ENCODE results near the gene THEM5. TPM values are rescaled to one million over a fixed set of nuclear protein-coding genes. Genes with fewer than 3 reads are reported as not detected.

The THEM5 gene
- total RNA-seq, 1 experiment from 2014 or later: not detected

GRCh38 chr1:151811181-151811580 is 42.3 kb downstream of the THEM5 start:
- TF ChIP-seq, protein P1, sequence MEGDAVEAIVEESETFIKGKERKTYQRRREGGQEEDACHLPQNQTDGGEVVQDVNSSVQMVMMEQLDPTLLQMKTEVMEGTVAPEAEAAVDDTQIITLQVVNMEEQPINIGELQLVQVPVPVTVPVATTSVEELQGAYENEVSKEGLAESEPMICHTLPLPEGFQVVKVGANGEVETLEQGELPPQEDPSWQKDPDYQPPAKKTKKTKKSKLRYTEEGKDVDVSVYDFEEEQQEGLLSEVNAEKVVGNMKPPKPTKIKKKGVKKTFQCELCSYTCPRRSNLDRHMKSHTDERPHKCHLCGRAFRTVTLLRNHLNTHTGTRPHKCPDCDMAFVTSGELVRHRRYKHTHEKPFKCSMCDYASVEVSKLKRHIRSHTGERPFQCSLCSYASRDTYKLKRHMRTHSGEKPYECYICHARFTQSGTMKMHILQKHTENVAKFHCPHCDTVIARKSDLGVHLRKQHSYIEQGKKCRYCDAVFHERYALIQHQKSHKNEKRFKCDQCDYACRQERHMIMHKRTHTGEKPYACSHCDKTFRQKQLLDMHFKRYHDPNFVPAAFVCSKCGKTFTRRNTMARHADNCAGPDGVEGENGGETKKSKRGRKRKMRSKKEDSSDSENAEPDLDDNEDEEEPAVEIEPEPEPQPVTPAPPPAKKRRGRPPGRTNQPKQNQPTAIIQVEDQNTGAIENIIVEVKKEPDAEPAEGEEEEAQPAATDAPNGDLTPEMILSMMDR (IDR thresholded peaks at IDR 0.05; ENCODE audit: unreplicated experiment): no peak
- DNase-seq (ENCODE audit: unreplicated experiment): no peak
- Mint-ChIP-seq H3K9me3 (ENCODE audit: unreplicated experiment) (no peaks in the 10 kb centered on the region), H3K27ac (ENCODE audit: low read depth, unreplicated experiment) (peak overlapping the region; percentile 3), H3K4me1 (ENCODE audit: insufficient read depth, unreplicated experiment) (no peaks in the 10 kb centered on the region), H3K36me3 (ENCODE audit: insufficient read depth, unreplicated experiment) (no peaks in the 10 kb centered on the region), H3K27me3 (ENCODE audit: insufficient read depth, unreplicated experiment) (peaks cover 25% of the 10 kb centered on the region), H3K4me3 (ENCODE audit: unreplicated experiment) (no peak overlapping the region)
- no TSS peak for BruUV-seq (replicated peaks)
- CTCF ChIA-PET: interaction anchor here (0.6 to 1.6 kb wide), 6 partner anchors 13 to 470 kb away, joined by 3 to 6 read pairs (median 4); no protein-coding TSS in a partner anchor
- POLR2A ChIA-PET: interaction anchor here (0.7 to 1.5 kb wide), 3 partner anchors 9 to 37 kb away, joined by 3 to 7 read pairs (median 3); partner anchors contain the start of gene TDRKH
- intact Hi-C loops (cut with micrococcal nuclease): no loop called here

- H3K27me3 Mint-ChIP-seq (ENCODE audit: insufficient read depth, unreplicated experiment): peaks cover 36% of the 10 kb centered on the region
- no peaks in the 10 kb centered on the region for H3K9me3 Mint-ChIP-seq (ENCODE audit: unreplicated experiment)
- H3K4me3 Mint-ChIP-seq (ENCODE audit: unreplicated experiment): no peak overlapping the region
- CTCF ChIA-PET: interaction anchor here (0.6 kb wide), 1 partner anchor 38 kb away, joined by 5 read pairs; no protein-coding TSS in a partner anchor
- DNase-seq (ENCODE audit: unreplicated experiment): no peak
- H3K36me3 Mint-ChIP-seq (ENCODE audit: insufficient read depth, unreplicated experiment): no peaks in the 10 kb centered on the region
- intact Hi-C loops (cut with micrococcal nuclease): no loop called here
- POLR2A ChIA-PET: interaction anchor here (1.8 kb wide), 1 partner anchor 10 kb away, joined by 4 read pairs; no protein-coding TSS in a partner anchor
- TF ChIP-seq, protein P1 (IDR thresholded peaks at IDR 0.05; ENCODE audit: unreplicated experiment): no peak
- BruUV-seq (replicated peaks): no TSS peak
- H3K4me1 Mint-ChIP-seq (ENCODE audit: insufficient read depth, unreplicated experiment): no peaks in the 10 kb centered on the region
- no peak overlapping the region for H3K27ac Mint-ChIP-seq (ENCODE audit: low read depth, unreplicated experiment)
Observed at GRCh38 chr1:151809985-151810556, 43.4 kb downstream of the THEM5 start.

- DNase-seq (ENCODE audit: unreplicated experiment): no peak
- Mint-ChIP-seq H3K27me3 (ENCODE audit: insufficient read depth, unreplicated experiment) (peaks cover 42% of the 10 kb centered on the region), H3K9me3 (ENCODE audit: unreplicated experiment) (no peaks in the 10 kb centered on the region), H3K36me3 (ENCODE audit: insufficient read depth, unreplicated experiment) (no peaks in the 10 kb centered on the region), H3K27ac (ENCODE audit: low read depth, unreplicated experiment) (no peak overlapping the region), H3K4me1 (ENCODE audit: insufficient read depth, unreplicated experiment) (no peaks in the 10 kb centered on the region), H3K4me3 (ENCODE audit: unreplicated experiment) (no peak overlapping the region)
- BruUV-seq (replicated peaks): no TSS peak
- TF ChIP-seq, protein P1 (IDR thresholded peaks at IDR 0.05; ENCODE audit: unreplicated experiment): no peak
- ChIA-PET CTCF (interaction anchor here (1.3 kb wide), 1 partner anchor 23 kb away, joined by 7 read pairs; no protein-coding TSS in a partner anchor), POLR2A (interaction anchor here (1.8 kb wide), 1 partner anchor 11 kb away, joined by 4 read pairs; no protein-coding TSS in a partner anchor)
- intact Hi-C loops (cut with micrococcal nuclease): no loop called here
Observed at GRCh38 chr1:151809290-151809984, 44.1 kb downstream of the THEM5 start.

DNA sequence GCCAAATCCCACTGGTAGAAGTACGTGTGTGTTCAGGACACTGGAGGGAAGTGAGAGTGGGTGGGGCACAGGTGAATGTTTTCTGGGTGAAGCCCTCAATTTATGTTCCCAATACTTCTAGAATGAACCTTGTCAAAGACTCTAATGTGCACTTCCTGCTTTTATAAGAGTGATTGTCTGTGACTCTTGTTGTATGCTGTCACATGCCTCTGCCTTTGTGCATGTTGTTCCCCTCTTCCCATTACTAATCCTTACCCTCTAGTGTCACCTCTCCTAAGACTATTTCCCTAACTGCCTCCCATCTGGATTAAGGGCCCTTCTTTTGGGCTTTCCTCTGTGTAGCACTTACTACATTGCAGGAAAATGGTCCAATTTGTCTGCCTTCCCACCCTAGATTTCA is 45.7 kb downstream of the THEM5 start:
- CTCF ChIA-PET: interaction anchor here (1.3 to 2.1 kb wide), 2 partner anchors 25 to 29 kb away, joined by 5 to 7 read pairs; no protein-coding TSS in a partner anchor
- H3K27ac Mint-ChIP-seq (ENCODE audit: low read depth, unreplicated experiment): no peak overlapping the region
- DNase-seq (ENCODE audit: unreplicated experiment): no peak
- H3K4me1 Mint-ChIP-seq (ENCODE audit: insufficient read depth, unreplicated experiment): no peaks in the 10 kb centered on the region
- no peaks in the 10 kb centered on the region for H3K36me3 Mint-ChIP-seq (ENCODE audit: insufficient read depth, unreplicated experiment)
- TF ChIP-seq, protein P1 (IDR thresholded peaks at IDR 0.05; ENCODE audit: unreplicated experiment): no peak
- POLR2A ChIA-PET: no interaction called here
- H3K27me3 Mint-ChIP-seq (ENCODE audit: insufficient read depth, unreplicated experiment): peaks cover 59% of the 10 kb centered on the region
- no peak overlapping the region for H3K4me3 Mint-ChIP-seq (ENCODE audit: unreplicated experiment)
- intact Hi-C loops (cut with micrococcal nuclease): no loop called here
- no TSS peak for BruUV-seq (replicated peaks)
- no peaks in the 10 kb centered on the region for H3K9me3 Mint-ChIP-seq (ENCODE audit: unreplicated experiment)

All from MCF 10A (cell line).